Large intestine (tissue), 3 donors: ENCODE data around the gene SRSF6. TPM values are rescaled to one million over a fixed set of nuclear protein-coding genes. Genes with fewer than 3 reads are reported as not detected.
A peak's percentile ranks its signal among the peaks of the same experiment; 100 is the strongest.

Source experiments
- DNase-seq, 2 donors: peaks; one replicate each; pipeline versions ENCODE4 v3.0.0 to v3.0.0-alpha.2; 2013
- H3K27ac ChIP-seq: one replicate; pipeline ENCODE4 v1.5.1; 2013; ENCODE audit warnings: low read length
- H3K27me3 ChIP-seq: 2 replicates; pipeline ENCODE4 v1.6.1; 2013; ENCODE audit warnings: low read length; ENCODE audit not compliant: control insufficient read depth, insufficient read depth
- H3K36me3 ChIP-seq: 2 replicates; pipeline ENCODE4 v1.6.1; 2013; ENCODE audit warnings: low read length; ENCODE audit not compliant: control insufficient read depth, insufficient read depth
- H3K4me1 ChIP-seq: one replicate; pipeline ENCODE4 v1.6.1; 2013; ENCODE audit warnings: low read length; ENCODE audit not compliant: control insufficient read depth, insufficient read depth
- H3K4me3 ChIP-seq: one replicate; pipeline ENCODE4 v1.5.1; 2013; ENCODE audit warnings: low read length
- H3K9me3 ChIP-seq: one replicate; pipeline ENCODE4 v1.6.1; 2013; ENCODE audit warnings: mild to moderate bottlenecking, low read depth, low read length, moderate library complexity; ENCODE audit not compliant: control insufficient read depth
- WGBS: methylation state at CpG from one replicate; pipeline ENCODE4 v1.1.5; 2013; ENCODE audit warnings: low lambda C conversion rate; ENCODE audit not compliant: insufficient coverage; 5-methylcytosine and 5-hydroxymethylcytosine counted together
- polyA plus RNA-seq: library from polyadenylated mRNA; unstranded; fragments of 120-200 nt; gene quantifications from one replicate; pipeline ENCODE4 v1.2.1, GENCODE V29; 2013

The SRSF6 gene
- polyA plus RNA-seq, 1 donor = 222 TPM

DNA sequence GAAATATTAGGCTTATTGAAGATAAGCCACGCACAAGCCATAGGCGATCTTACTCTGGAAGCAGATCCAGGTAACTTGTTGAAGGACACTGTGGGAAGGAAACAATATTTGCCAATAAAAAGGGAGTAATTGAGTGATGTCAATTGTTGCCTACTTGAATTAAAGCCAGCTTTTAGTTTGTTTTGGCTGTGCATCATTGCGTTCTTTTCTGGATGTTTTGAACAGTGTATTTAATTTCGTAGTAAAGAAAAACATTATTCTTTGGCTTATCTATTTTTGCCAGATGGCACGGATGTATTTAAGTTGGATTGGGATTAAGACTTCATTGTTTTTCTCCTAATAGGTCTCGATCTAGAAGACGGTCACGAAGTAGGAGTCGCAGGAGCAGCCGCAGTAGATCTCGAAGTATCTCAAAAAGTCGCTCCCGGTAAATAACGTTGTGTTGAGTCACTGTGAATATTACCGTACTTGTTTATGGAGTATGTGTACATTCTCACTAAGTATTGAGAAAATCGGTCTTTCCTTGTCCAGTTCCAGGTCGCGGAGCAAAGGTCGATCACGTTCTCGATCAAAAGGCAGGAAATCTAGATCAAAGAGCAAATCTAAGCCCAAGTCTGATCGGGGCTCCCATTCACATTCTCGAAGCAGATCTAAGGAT lies 2.6 kb downstream of the SRSF6 start:
- Histone ChIP-seq H3K4me1 (peaks cover 6% of the 10 kb centered on the region), H3K27ac (no peak overlapping the region), H3K36me3 (peaks cover 56% of the 10 kb centered on the region), H3K27me3 (no peaks in the 10 kb centered on the region), H3K4me3 (no peak overlapping the region), H3K9me3 (no peaks in the 10 kb centered on the region)
- 90% methylated on average over 2 of the region's 23 CpGs for WGBS
- no peak for DNase-seq

DNA sequence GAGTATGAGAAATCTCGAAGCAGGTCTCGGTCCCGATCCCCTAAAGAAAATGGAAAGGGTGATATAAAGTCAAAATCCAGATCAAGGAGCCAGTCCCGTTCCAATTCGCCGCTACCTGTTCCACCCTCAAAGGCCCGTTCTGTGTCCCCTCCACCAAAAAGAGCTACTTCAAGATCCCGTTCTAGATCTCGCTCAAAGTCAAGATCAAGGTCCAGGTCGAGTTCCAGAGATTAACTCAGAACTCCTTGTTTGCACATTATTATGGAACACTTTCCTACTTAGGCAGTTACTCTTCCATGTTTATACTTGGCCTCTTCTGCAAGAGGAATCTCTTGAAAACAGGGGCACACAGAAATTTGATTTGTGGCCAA lies 3.1 kb downstream of the SRSF6 start:
- Histone ChIP-seq H3K27me3 (no peaks in the 10 kb centered on the region), H3K27ac (no peak overlapping the region), H3K36me3 (peaks cover 61% of the 10 kb centered on the region), H3K4me1 (peaks cover 6% of the 10 kb centered on the region), H3K4me3 (no peak overlapping the region), H3K9me3 (no peaks in the 10 kb centered on the region)
- no CpG with 5 or more reads among the region's 10 CpGs for WGBS
- peak in 1 of 2 donors; percentile 26 for DNase-seq

DNA sequence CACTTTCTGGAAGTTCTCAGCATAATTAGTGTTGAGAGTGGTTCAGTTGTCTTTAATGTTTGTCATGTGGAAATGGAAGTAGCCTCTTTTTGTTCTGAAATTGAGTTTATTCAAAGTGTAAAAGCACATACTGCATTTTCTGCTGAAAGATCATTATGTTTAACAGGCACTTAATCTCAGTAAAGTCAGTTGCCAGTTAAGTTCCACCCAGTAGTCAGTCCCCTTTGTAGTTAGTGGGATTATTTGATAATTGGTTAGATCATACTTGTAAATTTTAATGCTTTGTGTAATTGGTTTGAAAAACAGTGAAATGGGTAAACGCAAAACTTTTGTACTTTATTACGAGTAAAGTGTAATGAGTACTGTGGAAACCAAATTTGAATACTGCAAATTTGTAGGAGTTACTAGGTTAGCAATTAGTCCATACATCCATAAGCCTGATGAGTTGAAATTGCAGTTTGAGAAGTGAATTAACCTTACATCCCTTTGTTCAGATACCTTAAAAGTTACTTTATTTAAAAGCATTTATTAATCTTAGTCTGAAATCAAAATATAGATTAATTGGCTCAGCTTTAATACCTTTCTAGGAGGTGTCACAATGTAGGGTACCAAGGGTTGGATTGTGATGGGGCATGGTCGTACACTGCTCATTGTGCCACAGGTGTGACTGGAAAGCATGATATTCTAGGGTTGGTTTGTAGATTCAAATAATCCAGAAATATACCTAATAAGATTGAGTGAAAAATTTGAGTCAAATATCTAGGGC lies 4.4 kb downstream of the SRSF6 start:
- H3K36me3 ChIP-seq = peaks cover 71% of the 10 kb centered on the region
- H3K27ac ChIP-seq = no peak overlapping the region
- H3K4me3 ChIP-seq = no peak overlapping the region
- no peak for DNase-seq
- H3K9me3 ChIP-seq = no peaks in the 10 kb centered on the region
- H3K27me3 ChIP-seq = no peaks in the 10 kb centered on the region
- 90% methylated on average over 2 of the region's 3 CpGs for WGBS
- peaks cover 2% of the 10 kb centered on the region for H3K4me1 ChIP-seq

DNA sequence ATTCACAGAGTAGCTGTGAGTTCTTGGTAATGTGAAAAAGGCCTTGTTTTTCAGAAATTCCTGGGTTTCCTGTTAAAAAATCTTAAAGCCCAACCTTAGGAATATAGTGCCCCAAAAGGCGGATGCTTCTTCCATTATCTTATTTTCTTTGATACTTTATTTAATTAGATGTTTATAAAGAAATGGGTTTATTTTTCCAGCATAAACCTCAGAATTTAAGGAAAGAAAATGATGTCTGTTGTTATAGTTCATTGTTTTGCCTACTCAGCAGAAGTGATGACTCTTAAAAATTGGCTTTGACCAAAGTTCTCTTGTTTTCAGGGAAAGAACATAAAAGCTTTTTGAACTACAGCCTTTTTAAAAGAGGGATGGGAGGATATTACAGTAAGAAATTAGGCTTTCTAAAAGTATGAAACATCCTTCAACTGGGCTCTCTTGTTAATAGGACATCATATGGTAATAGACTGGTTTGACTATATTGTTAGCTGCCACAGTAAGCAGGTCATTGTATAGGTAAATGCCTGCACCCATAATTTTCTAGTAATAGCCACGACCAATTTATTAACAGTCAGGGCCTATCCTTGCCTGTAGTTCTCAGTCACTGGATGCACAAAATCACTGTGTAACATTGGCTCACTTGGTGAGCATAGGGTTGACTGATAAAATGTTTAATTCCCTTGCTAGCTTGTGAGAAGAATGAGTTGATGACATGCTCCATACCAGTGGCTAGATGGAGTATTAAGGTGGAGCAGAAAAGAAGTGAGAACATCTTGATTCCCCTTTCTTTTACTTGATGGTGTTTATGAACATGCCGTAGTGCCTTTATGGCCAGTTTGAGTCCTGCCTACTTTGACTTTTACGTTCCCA lies 5.2 kb downstream of the SRSF6 start:
- no peak for DNase-seq
- H3K27ac ChIP-seq = no peak overlapping the region
- no peaks in the 10 kb centered on the region for H3K27me3 ChIP-seq
- no peaks in the 10 kb centered on the region for H3K9me3 ChIP-seq
- H3K4me3 ChIP-seq = no peak overlapping the region
- H3K4me1 ChIP-seq = peaks cover 2% of the 10 kb centered on the region
- peaks cover 73% of the 10 kb centered on the region for H3K36me3 ChIP-seq
- WGBS = 100% methylated on average over 2 of the region's 4 CpGs

DNA sequence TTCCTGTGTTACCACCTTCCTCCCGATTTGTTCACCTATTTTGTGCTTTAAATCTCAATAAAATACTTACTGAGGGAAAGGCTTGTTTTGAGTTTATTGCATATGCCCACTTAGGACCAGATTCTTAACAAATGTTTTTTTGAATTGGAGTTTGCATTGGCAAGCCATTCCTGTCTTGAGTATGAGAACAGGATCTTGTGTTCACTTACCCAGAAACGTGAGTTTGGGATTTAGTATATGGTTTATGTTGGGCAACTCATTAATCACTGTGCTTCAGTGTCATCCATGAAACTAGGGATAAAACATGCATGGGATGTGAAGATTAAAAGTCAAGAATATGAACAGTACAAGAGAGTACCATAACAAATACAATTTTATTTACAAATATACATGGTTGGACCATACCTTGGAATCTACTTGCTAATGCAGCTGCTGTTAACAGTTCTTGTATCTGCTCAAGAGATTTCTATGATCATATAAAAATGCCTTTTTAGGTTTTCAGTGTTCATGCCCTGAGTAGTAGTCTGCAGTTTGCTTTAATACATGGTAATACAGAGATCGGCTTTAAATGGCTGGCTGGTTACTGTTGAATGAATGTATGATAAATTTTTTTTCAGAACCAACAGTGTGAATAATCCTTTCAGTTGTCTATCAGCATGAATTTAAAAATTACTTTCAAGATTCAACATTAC lies 6.0 kb downstream of the SRSF6 start:
- H3K27me3 ChIP-seq = no peaks in the 10 kb centered on the region
- 83% methylated on average over 2 of the region's 3 CpGs for WGBS
- H3K4me1 ChIP-seq = peaks cover 2% of the 10 kb centered on the region
- no peak overlapping the region for H3K27ac ChIP-seq
- H3K9me3 ChIP-seq = no peaks in the 10 kb centered on the region
- H3K36me3 ChIP-seq = peaks cover 76% of the 10 kb centered on the region
- H3K4me3 ChIP-seq = no peak overlapping the region
- no peak for DNase-seq

DNA sequence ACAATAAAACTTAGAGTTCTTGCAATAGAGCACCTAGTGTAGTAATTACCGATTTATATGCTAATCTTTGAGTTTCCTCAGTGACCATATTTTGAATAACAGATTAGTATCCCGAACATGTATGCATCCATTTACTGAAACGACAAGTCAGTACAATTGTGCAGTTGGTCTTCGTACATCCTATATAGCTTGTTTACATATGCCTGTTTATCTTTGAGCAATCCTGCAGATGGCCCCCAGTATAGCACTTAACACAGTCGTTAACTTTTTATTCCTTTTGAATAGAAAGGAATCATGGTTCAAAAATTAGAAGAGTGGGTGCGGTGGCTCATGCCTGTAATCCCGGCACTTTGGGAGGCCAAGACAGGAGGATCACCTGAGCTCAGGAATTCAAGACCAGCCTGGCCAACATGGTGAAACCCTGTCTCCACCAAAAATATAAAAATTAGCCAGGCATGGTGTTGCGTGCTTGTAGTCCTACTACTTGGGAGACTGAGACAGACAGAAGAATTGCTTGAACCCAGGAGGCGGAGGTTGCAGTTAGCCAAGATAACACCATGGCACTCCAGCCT lies 6.6 kb downstream of the SRSF6 start:
- Histone ChIP-seq H3K9me3 (no peaks in the 10 kb centered on the region), H3K4me3 (no peak overlapping the region), H3K4me1 (no peaks in the 10 kb centered on the region), H3K27me3 (no peaks in the 10 kb centered on the region), H3K36me3 (peaks cover 74% of the 10 kb centered on the region), H3K27ac (no peak overlapping the region)
- no peak for DNase-seq
- 75% methylated on average over 3 of the region's 9 CpGs for WGBS

DNA sequence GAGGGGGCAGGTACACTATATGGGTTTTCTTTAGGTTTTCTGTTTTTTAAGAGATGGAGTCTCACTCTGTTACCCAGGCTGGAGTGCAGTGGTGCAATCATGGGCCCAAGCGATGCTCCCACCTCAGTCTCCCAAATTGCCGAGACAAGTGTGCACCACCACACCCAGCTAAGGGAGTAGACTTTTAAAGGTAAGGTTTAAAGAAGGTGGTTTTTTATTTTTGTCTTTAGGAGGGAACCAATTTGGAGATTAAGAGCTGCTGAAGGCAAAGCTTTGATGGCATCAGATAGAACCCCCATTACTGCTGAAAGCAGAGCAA lies 7.9 kb downstream of the SRSF6 start:
- Histone ChIP-seq H3K9me3 (no peaks in the 10 kb centered on the region), H3K4me1 (no peaks in the 10 kb centered on the region), H3K4me3 (no peak overlapping the region), H3K36me3 (peaks cover 63% of the 10 kb centered on the region), H3K27me3 (no peaks in the 10 kb centered on the region), H3K27ac (no peak overlapping the region)
- no peak for DNase-seq
- WGBS = no CpG with 5 or more reads among the region's 2 CpGs

DNA sequence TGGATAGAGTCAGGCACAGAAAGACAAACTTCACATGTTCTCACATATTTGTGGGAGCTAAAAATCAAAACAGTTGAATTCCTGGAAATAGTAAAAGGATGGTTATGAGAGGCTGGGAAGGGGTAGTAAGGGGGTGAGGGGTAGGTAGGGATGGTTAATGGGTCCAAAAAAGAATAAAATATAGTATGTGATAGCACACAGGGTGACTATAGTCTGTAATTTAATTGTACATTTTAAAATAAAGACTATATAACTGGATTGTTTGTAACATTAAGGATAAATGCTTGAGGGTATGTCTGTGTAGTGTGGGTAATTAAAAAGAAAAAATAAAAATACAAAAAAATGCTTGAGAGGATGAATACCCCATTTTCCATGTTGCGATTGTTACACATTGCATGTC lies 9.9 kb downstream of the SRSF6 start:
- H3K4me3 ChIP-seq = no peak overlapping the region
- no peaks in the 10 kb centered on the region for H3K9me3 ChIP-seq
- no peaks in the 10 kb centered on the region for H3K27me3 ChIP-seq
- peaks cover 49% of the 10 kb centered on the region for H3K36me3 ChIP-seq
- no peaks in the 10 kb centered on the region for H3K4me1 ChIP-seq
- no peak for DNase-seq
- no peak overlapping the region for H3K27ac ChIP-seq
- WGBS = 100% methylated on average over 1 of the region's 1 CpG

DNA sequence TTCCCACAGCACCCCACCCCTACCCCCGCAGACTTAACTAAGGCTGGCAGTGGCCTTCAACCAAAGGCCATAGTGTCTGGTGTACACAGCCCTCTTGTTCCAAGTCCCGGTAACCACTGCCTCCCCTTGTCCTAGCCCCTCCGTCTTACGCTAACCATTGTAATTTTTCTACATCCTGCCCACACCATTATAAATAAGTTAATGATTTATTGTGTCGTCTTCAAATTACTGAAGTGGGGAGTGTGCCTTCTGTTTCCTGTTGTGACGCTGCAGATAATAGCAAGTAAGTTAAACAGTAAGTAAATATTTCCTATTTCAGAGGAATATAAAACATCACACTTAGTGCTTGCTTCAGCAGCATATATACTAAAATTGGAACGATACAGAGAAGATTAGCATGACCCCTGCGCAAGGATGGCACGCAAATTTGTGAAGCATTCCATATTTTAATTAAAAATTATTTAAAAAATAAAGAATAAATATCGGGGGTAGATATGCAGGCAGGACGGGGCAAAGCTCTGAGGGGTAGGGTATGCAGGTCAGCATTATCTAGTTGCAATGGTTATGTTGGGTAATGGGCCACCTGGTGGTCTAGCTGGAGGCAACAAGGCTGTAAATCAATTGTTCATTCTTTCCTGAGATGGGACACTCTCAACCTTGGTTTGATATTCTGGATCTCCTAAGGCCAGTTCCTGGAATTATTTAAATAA lies 15.1 kb downstream of the SRSF6 start:
- 69% methylated on average over 4 of the region's 11 CpGs for WGBS
- Histone ChIP-seq H3K4me3 (no peak overlapping the region), H3K4me1 (no peaks in the 10 kb centered on the region), H3K9me3 (no peaks in the 10 kb centered on the region), H3K27me3 (no peaks in the 10 kb centered on the region), H3K36me3 (peaks cover 9% of the 10 kb centered on the region), H3K27ac (no peak overlapping the region)
- DNase-seq = no peak
